GM19023 (cell line): ENCODE results near the gene MVB12B.

Source experiments
- ATAC-seq: cut with Tn5 transposase; IDR thresholded peaks from one replicate; pipeline ENCODE4 v1.9.1; 2021; ENCODE audit warnings: mild to moderate bottlenecking, moderate library complexity; ENCODE audit not compliant: unreplicated experiment

Gene MVB12B

GRCh38 chr9:126500600-126501382 lies 174.2 kb downstream of the MVB12B start:
- no peak for ATAC-seq

- no peak for ATAC-seq
These were observed 175.0 kb downstream of the MVB12B start for GRCh38 chr9:126501383-126502331.

GRCh38 chr9:126502417-126503332 lies 176.0 kb downstream of the MVB12B start:
- no peak for ATAC-seq

- ATAC-seq, result no peak
These were observed 176.9 kb downstream of the MVB12B start for GRCh38 chr9:126503333-126504085.

GRCh38 chr9:126504086-126504976 lies 177.7 kb downstream of the MVB12B start:
- ATAC-seq, result no peak

GRCh38 chr9:126504977-126505455 lies 178.4 kb downstream of the MVB12B start:
- ATAC-seq, result no peak

- no peak for ATAC-seq
These were observed 179.2 kb downstream of the MVB12B start for GRCh38 chr9:126505697-126506346.

- no peak for ATAC-seq
These were observed 180.0 kb downstream of the MVB12B start for GRCh38 chr9:126506361-126507317.

GRCh38 chr9:126507318-126508109 lies 180.9 kb downstream of the MVB12B start:
- ATAC-seq, result no peak

GRCh38 chr9:126508171-126508591 lies 181.6 kb downstream of the MVB12B start:
- ATAC-seq, result no peak

- no peak for ATAC-seq
These were observed 182.3 kb downstream of the MVB12B start for GRCh38 chr9:126508928-126509327.

GRCh38 chr9:126509718-126510117 lies 183.1 kb downstream of the MVB12B start:
- ATAC-seq, result no peak

- ATAC-seq, result no peak
These were observed 183.9 kb downstream of the MVB12B start for GRCh38 chr9:126510564-126510963.

GRCh38 chr9:126511411-126511810 lies 184.8 kb downstream of the MVB12B start:
- no peak for ATAC-seq

GRCh38 chr9:126513159-126514036 lies 186.8 kb downstream of the MVB12B start:
- ATAC-seq, result no peak
